GM18868 (cell line): Measurements from ENCODE around the gene TGFBRAP1.

ENCODE experiments used
- ATAC-seq: cut with Tn5 transposase; IDR thresholded peaks from one replicate; pipeline ENCODE4 v1.9.1; 2021; ENCODE audit warnings: mild to moderate bottlenecking, moderate library complexity; ENCODE audit not compliant: unreplicated experiment

TGFBRAP1 gene

DNA sequence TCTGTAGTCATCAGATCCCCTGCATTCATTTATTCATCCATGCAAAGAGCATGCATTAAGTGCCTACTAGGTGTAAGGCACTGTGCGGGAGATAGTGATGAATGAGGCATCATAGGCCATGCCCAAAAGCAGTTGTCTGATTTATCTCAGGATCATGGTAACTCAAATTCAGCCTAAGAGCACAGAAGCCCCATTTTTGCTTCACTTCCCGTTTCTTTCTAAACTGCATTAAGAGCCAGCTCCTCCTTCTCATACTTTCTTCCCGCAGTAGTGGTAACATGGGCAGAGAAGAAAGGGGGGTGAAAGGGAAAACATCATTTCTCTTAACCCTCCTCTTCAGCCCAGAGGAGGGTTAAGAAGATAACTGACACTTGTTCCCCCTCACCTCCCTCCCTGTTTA lies 85.1 kb downstream of the TGFBRAP1 start:
- ATAC-seq, result no peak

DNA sequence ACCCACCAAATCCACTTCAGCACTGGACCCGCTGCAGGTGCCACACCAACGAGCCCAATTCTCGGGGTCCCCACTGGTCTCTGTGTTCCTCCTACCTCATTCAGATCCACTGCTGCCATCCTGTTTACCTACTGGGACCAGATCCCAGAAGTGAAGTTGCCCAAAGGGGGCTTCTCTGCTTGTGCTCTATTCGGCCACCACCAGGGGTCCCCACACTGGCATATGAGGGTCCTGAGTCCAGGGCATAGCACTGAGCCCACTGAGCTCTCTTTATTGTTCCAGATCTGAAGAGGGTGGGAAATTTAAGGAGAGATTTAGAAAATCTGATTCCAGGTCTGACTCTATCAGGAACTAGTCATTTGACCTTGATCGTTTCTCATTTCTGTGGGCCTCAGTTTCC lies 85.6 kb downstream of the TGFBRAP1 start:
- no peak for ATAC-seq

- ATAC-seq, result no peak
Measured at GRCh38 chr2:105242286-105242993, 87.1 kb downstream of the TGFBRAP1 start.

- no peak for ATAC-seq
Measured at GRCh38 chr2:105241443-105241842, 88.1 kb downstream of the TGFBRAP1 start, which contains the start of gene GPR45. TSS of gene GPR45 (plus strand) at chr2:105241743. CDS start at chr2:105241859, 116 bp downstream.

DNA sequence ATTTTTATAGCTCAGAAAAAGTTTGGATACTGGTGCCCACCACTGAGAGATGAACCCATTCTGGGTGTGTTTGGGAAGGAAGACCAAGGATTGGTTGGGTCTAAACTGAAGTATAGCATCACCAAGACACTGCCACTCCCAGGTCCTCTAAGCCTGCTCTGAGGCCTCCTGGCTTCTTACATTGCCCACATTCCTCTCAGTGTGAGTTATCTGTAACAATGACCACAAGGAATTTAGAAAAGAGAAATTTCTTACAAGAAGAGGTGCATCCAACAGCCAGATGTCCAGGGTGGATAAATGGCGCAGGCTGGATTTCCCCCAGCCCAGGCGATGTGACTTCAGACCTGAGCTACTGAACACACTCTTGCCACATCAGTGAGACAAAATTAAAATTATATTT lies 89.6 kb downstream of the TGFBRAP1 start:
- ATAC-seq, result no peak

DNA sequence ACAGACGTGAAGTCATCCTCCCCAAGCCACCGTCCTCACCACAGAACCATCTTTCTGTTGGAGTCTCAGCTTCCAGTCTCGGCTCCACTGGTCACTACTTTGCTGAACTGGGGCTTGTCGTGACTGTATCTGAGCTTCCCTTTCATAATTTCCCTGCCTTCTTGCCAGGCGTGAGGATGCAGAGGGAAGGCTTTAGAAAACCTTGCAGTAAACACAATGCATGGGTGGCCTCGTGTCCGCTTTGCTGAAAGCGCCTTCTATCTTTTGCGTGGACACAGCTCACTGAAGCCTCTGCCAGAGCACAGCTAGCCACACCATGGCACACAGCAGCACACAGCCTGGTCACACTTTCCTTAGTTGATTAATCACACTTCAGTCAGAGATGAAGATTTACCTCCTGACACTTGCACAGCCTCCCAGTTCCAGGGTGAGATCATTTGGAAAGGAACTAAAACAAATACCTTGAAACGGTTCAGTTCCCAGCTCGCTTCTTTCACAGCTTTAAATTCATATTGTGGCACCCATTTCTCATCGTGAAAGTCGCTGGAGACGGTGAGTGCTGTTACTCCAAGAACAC lies 90.8 kb downstream of the TGFBRAP1 start:
- ATAC-seq, result no peak

GRCh38 chr2:105237045-105237765 lies 92.3 kb downstream of the TGFBRAP1 start:
- no peak for ATAC-seq

DNA sequence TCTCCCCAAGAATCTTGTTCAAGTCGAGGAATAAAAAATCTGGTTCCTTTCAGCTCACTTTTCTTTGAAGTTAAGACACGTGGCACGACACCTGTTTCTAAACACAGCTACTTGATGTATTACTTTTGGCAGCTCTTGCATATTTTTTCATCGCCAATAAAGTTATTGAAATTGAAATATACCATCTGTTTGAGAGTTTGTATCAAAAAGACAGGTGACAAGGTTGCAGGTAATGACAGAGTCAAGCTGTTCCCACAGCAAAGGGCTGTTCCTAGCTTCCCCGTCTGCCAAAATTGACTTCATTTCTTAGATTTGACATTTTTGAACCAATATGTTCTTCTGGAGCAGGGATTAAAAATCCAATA lies 93.5 kb downstream of the TGFBRAP1 start:
- no peak for ATAC-seq

DNA sequence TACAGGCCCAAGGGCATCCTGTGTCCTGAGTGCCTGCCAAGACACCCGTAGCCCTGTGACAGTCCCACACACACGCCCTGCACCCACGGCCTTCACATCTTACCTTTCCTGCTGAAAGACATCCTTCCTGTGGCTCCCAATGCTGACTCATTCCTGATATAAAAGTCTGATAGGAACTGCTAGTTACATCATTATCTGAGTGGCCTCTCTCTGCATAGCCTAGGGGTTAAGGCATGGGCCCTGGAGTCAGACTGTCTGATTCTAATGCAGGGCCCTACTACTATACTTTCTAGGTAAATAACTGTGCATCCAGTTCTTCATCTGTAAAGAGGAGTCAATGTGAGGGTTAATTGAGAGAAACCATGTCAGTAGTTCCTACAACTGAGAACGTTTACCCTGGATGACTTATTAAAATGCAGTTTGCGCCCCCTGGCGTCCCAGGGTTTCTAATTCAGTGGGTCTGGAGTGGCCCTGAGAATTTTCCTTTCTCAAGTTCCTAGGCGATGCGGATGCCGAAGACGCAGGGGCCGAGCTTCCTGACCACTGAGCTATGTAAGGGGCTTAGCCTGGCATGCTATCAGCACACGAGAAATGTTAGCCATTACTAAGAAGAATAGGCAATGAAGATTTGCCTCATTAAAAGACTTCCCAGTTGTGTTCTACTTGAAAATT lies 94.0 kb downstream of the TGFBRAP1 start:
- ATAC-seq, result no peak

GRCh38 chr2:105231232-105231619 lies 98.3 kb downstream of the TGFBRAP1 start:
- ATAC-seq, result no peak

GRCh38 chr2:105224444-105224843 lies 105.1 kb downstream of the TGFBRAP1 start:
- ATAC-seq, result no peak

DNA sequence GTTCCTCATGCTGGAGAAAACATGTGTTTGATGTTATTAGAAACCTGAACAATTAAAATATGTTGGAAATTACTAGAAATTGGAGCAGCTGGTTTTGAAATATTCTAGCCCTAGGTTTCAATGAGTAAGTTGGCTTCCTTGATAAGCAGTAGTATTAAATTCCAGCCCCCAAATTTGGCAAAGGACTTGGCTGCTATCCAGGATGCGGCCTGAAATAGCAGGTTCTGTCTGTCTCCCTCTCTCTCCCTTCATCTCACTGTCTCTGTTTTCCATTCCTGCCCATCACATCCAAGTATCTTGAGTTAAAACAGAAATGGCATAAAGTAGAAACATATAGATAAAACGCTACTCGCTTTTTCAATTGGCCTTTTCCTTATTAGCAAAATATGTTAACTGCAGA lies 108.9 kb downstream of the TGFBRAP1 start:
- ATAC-seq, result no peak

- no peak for ATAC-seq
Measured at GRCh38 chr2:105215586-105216192, 113.8 kb downstream of the TGFBRAP1 start.
